ENCODE data around the gene PCSK4. TPM values are rescaled to one million over a fixed set of nuclear protein-coding genes. Genes with fewer than 3 reads are reported as not detected.
A peak's percentile ranks its signal among the peaks of the same experiment; 100 is the strongest.

Gene PCSK4
- total and polyA plus RNA-seq, 2 of the 13 experiments (the other 11 are each of a cell fraction or from before 2014, with no cell fraction given), result 2.0 to 2.7 TPM

DNA sequence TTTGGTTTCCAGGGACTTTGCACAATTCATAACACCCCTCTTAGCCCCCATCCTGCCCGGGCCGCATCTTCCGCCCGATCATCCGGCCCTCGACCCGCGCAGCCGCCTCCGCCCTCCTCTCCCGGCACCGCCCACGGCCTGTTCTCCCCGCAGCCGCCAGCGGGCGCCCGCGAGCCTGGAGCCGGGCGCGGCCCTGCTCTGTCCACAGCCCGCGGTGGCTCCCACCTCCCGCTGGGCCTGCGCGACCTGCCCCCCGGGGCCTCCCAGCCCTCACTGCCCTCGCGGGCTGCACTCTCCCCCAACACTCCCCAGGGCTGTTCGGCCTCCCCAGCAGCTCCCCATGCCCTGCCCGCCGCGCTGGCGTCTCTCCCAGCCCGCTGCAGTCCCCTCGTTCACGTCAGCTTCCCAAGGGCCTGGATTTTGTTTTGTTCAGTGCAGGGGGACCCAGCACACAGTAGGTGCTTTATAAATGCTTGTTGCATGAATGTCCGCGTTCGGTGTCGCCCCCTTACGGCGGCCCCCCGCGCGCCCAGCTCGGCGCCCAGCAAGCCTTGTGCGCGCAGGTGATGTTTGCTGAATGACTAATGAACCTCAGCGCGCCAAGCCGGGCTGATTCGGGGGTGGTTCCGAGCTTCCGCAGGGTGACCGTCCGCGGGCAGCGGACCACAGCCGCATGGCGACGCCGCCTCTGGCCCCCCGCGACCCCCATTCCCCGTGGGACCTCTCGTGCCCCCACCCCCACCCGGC lies 44.8 kb downstream of the PCSK4 start (continued):
- no peak for TF ChIP-seq ZNF605 (CRISPR knock-in tag; IDR thresholded peaks at IDR 0.05)
- TF ChIP-seq ZNF672 (CRISPR knock-in tag; IDR thresholded peaks at IDR 0.05), result peak; percentile 72; the same call in 1 of the 2 replicates
- TF ChIP-seq NCOA5 (CRISPR knock-in tag; IDR thresholded peaks at IDR 0.05), result no peak
- 0 out of 2 replicates have a peak, but pooled peaks have one; percentile 59 for TF ChIP-seq GTF3A (CRISPR knock-in tag; conservative IDR thresholded peaks at IDR 0.05)
- TF ChIP-seq ZNF124 (CRISPR knock-in tag; IDR thresholded peaks at IDR 0.05), result no peak
- TF ChIP-seq ZNF235 (CRISPR knock-in tag; IDR thresholded peaks at IDR 0.05; ENCODE audit: borderline replicate concordance), result no peak; the same call in 1 of the 2 replicates
- TF ChIP-seq SAFB2 (CRISPR knock-in tag; IDR thresholded peaks at IDR 0.05; ENCODE audit: borderline replicate concordance, low read depth), result 0 out of 2 replicates have a peak, but pooled peaks have one; percentile 88
- 0 out of 2 replicates have a peak, but pooled peaks have one; percentile 59 for TF ChIP-seq CBX5 (CRISPR knock-in tag; IDR thresholded peaks at IDR 0.05; ENCODE audit: borderline replicate concordance)
- TF ChIP-seq RAD51 (IDR thresholded peaks at IDR 0.05; ENCODE audit: borderline replicate concordance), result no peak
- TF ChIP-seq KLF11 (CRISPR knock-in tag; IDR thresholded peaks at IDR 0.05), result no peak
- TF ChIP-seq, protein P1, sequence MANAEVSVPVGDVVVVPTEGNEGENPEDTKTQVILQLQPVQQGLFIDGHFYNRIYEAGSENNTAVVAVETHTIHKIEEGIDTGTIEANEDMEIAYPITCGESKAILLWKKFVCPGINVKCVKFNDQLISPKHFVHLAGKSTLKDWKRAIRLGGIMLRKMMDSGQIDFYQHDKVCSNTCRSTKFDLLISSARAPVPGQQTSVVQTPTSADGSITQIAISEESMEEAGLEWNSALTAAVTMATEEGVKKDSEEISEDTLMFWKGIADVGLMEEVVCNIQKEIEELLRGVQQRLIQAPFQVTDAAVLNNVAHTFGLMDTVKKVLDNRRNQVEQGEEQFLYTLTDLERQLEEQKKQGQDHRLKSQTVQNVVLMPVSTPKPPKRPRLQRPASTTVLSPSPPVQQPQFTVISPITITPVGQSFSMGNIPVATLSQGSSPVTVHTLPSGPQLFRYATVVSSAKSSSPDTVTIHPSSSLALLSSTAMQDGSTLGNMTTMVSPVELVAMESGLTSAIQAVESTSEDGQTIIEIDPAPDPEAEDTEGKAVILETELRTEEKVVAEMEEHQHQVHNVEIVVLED (CRISPR knock-in tag; IDR thresholded peaks at IDR 0.05; ENCODE audit: borderline replicate concordance), result no peak; the same call in 1 of the 2 replicates
- TF ChIP-seq ZNF510 (CRISPR knock-in tag; IDR thresholded peaks at IDR 0.05; ENCODE audit: low read depth), result no peak
- TF ChIP-seq CREB3 (CRISPR knock-in tag; IDR thresholded peaks at IDR 0.05), result no peak
- no peak for TF ChIP-seq NFIC (IDR thresholded peaks at IDR 0.05; ENCODE audit: low read length)
- TF ChIP-seq SKIL (CRISPR knock-in tag; IDR thresholded peaks at IDR 0.05; ENCODE audit: borderline replicate concordance), result no peak
- TF ChIP-seq, protein P2, sequence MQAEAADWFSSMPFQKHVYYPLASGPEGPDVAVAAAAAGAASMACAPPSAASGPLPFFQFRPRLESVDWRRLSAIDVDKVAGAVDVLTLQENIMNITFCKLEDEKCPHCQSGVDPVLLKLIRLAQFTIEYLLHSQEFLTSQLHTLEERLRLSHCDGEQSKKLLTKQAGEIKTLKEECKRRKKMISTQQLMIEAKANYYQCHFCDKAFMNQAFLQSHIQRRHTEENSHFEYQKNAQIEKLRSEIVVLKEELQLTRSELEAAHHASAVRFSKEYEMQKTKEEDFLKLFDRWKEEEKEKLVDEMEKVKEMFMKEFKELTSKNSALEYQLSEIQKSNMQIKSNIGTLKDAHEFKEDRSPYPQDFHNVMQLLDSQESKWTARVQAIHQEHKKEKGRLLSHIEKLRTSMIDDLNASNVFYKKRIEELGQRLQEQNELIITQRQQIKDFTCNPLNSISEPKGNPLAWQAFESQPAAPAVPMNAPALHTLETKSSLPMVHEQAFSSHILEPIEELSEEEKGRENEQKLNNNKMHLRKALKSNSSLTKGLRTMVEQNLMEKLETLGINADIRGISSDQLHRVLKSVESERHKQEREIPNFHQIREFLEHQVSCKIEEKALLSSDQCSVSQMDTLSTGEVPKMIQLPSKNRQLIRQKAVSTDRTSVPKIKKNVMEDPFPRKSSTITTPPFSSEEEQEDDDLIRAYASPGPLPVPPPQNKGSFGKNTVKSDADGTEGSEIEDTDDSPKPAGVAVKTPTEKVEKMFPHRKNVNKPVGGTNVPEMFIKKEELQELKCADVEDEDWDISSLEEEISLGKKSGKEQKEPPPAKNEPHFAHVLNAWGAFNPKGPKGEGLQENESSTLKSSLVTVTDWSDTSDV (CRISPR knock-in tag; IDR thresholded peaks at IDR 0.05), result 0 out of 2 replicates have a peak, but pooled peaks have one; percentile 6
- no peak for TF ChIP-seq EHMT2 (IDR thresholded peaks at IDR 0.05; ENCODE audit: borderline replicate concordance, low read depth, low read length)
- TF ChIP-seq, protein P3, sequence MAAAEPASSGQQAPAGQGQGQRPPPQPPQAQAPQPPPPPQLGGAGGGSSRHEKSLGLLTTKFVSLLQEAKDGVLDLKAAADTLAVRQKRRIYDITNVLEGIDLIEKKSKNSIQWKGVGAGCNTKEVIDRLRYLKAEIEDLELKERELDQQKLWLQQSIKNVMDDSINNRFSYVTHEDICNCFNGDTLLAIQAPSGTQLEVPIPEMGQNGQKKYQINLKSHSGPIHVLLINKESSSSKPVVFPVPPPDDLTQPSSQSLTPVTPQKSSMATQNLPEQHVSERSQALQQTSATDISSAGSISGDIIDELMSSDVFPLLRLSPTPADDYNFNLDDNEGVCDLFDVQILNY (CRISPR knock-in tag; conservative IDR thresholded peaks at IDR 0.05), result no peak

Data from HepG2 (cell line).